Peyer's patch (tissue), 4 donors: ENCODE data around the gene TBC1D2.

Experiments used
- CTCF ChIP-seq, 6 experiments: fragments of 450-650 bp in 4 of 6; fragments of 200-600 bp in 2 of 6; sonication (generic) in 1 of 6; IDR thresholded peaks; one replicate each; pipeline ENCODE4 v1.5.1; 2017 to 2019; ENCODE audit warnings: antibody characterized with exemption in 6 of 6, mild to moderate bottlenecking in 3 of 6, moderate library complexity in 1 of 6
- POLR2A ChIP-seq, 2 donors: fragments of 450-650 bp; IDR thresholded peaks; one replicate each; pipeline ENCODE4 v1.5.1; 2017; ENCODE audit warnings: antibody characterized with exemption in 2 of 2, mild to moderate bottlenecking in 2 of 2, moderate library complexity in 2 of 2

- TF ChIP-seq CTCF (IDR thresholded peaks at IDR 0.05) (no peak), POLR2A (IDR thresholded peaks at IDR 0.05) (no peak)
Observed at GRCh38 chr9:98172604-98173003, 82.8 kb downstream of the TBC1D2 start.
